Upper lobe of left lung (tissue), 6 donors: ENCODE results near the gene ANKRD63. TPM values are rescaled to one million over a fixed set of nuclear protein-coding genes. Genes with fewer than 3 reads are reported as not detected.

Source experiments
- ATAC-seq, 2 donors: fragments of 200-7000 bp; cut with Tn5 transposase; one replicate each; pipeline ENCODE4 v1.9.1; 2022; ENCODE audit warnings: mild to moderate bottlenecking in 2 of 2, moderate library complexity in 2 of 2; ENCODE audit not compliant: low FRiP score in 2 of 2
- DNase-seq, 2 donors: peaks; one replicate each; pipeline ENCODE4 v3.0.0-alpha.2; 2019 to 2020
- H3K27ac ChIP-seq, 4 donors: fragments of 200-600 bp; sonication (generic); one replicate each; pipeline ENCODE4 v1.5.1; 2016 to 2019
- H3K27me3 ChIP-seq, 4 donors: fragments of 200-600 bp; sonication (generic); one replicate each; pipeline ENCODE4 v1.5.1; 2017 to 2019
- H3K36me3 ChIP-seq, 4 donors: fragments of 200-600 bp; sonication (generic); one replicate each; pipeline ENCODE4 v1.5.1; 2016 to 2019
- H3K4me1 ChIP-seq, 4 donors: fragments of 200-600 bp; sonication (generic); one replicate each; pipeline ENCODE4 v1.5.1; 2018 to 2019
- H3K4me3 ChIP-seq, 4 donors: fragments of 200-600 bp; sonication (generic); one replicate each; pipeline ENCODE4 v1.5.1; 2017 to 2019; ENCODE audit warnings: mild to moderate bottlenecking in 2 of 4, moderate library complexity in 1 of 4
- H3K9me3 ChIP-seq, 4 donors: fragments of 200-600 bp; sonication (generic); one replicate each; pipeline ENCODE4 v1.5.1; 2018 to 2019
- CTCF ChIP-seq, 6 experiments: fragments of 450-650 bp in 4 of 6; fragments of 200-600 bp in 2 of 6; sonication (generic) in 2 of 6; IDR thresholded peaks; one replicate each; pipeline ENCODE4 v1.5.1; 2016 to 2019; ENCODE audit warnings: antibody characterized with exemption in 6 of 6
- EP300 ChIP-seq, 4 donors: sonication (generic); formaldehyde crosslinking; IDR thresholded peaks; one replicate each; pipeline ENCODE4 v1.5.1; 2017; ENCODE audit warnings: antibody characterized with exemption in 4 of 4, control low read depth in 2 of 4
- POLR2A ChIP-seq, 4 donors: fragments of 450-650 bp; IDR thresholded peaks; one replicate each; pipeline ENCODE4 v1.5.1; 2016 to 2017; ENCODE audit warnings: antibody characterized with exemption in 4 of 4, mild to moderate bottlenecking in 2 of 4
- POLR2AphosphoS5 ChIP-seq, 2 donors: sonication (generic); formaldehyde crosslinking; IDR thresholded peaks; one replicate each; pipeline ENCODE4 v1.5.1; 2017; ENCODE audit warnings: antibody characterized with exemption in 2 of 2
- WGBS, 2 donors: methylation state at CpG; one replicate each; pipeline ENCODE4 v1.1.5; 2017 to 2018; 5-methylcytosine and 5-hydroxymethylcytosine counted together
- total RNA-seq, 6 donors: library from RNA; depleted of rRNA in 4 of 6; stranded (reverse); fragments of >200 nt in 4 of 6; gene quantifications; one replicate each; pipeline versions ENCODE4 v1.1.0 to v1.2.1, GENCODE V29; 2016 to 2021
- donor health status: DM: no; HTN: no; CAD: no; lungs with moderate emphysema.
- donor health status: DM: no; HTN: yes; CAD: no; lungs with severe emphysema.

The ANKRD63 gene
- total RNA-seq, 6 donors from 2014 or later, result 5.2 TPM; not detected in 5

- peak in 1 of 2 donors; percentile 23 for ATAC-seq
These were observed 24.0 kb upstream of the ANKRD63 start for GRCh38 chr15:40306908-40307307.

GRCh38 chr15:40306371-40306770, 23.5 kb upstream of the ANKRD63 start:
- Histone ChIP-seq H3K27me3 (no peaks in the 10 kb centered on the region), H3K36me3 (peaks cover 0 to 3% (median 1%) of the 10 kb centered on the region in 4 donors), H3K27ac (peak overlapping the region; percentile 71 to 90 (median 88)), H3K4me1 (peaks cover 12 to 24% (median 19%) of the 10 kb centered on the region in 4 donors), H3K9me3 (no peaks in the 10 kb centered on the region), H3K4me3 (peak overlapping the region in 3 of 4 donors; percentile 32 to 55 (median 44))
- DNase-seq, result peak in 1 of 2 donors; percentile 63
- 81 to 83% methylated on average over 3 to 5 of the region's 5 CpGs for WGBS, 2 donors
- TF ChIP-seq POLR2A (IDR thresholded peaks at IDR 0.05), result no peak
- no peak for TF ChIP-seq EP300 (IDR thresholded peaks at IDR 0.05)
- no peak for TF ChIP-seq CTCF (IDR thresholded peaks at IDR 0.05)
- ATAC-seq, result peak in 1 of 2 donors; percentile 48

More at GRCh38 chr15:40306908-40307307, 24.0 kb upstream of the ANKRD63 start:
- H3K4me3 ChIP-seq, result peak overlapping the region in 3 of 4 donors; percentile 32 to 55 (median 44)
- DNase-seq, result no peak
- peak overlapping the region; percentile 71 to 90 (median 88) for H3K27ac ChIP-seq
- H3K27me3 ChIP-seq, result no peaks in the 10 kb centered on the region
- H3K4me1 ChIP-seq, result peaks cover 12 to 24% (median 19%) of the 10 kb centered on the region in 4 donors
- WGBS, 2 donors, result 63 to 69% methylated on average over 6 to 7 of the region's 7 CpGs
- no peaks in the 10 kb centered on the region for H3K9me3 ChIP-seq
- peaks cover 0 to 3% (median 0%) of the 10 kb centered on the region in 4 donors for H3K36me3 ChIP-seq
- TF ChIP-seq POLR2AphosphoS5 (IDR thresholded peaks at IDR 0.05), result no peak
- TF ChIP-seq EP300 (IDR thresholded peaks at IDR 0.05), result no peak
- TF ChIP-seq CTCF (IDR thresholded peaks at IDR 0.05), result no peak
- no peak for TF ChIP-seq POLR2A (IDR thresholded peaks at IDR 0.05)

GRCh38 chr15:40305281-40305680, 22.4 kb upstream of the ANKRD63 start:
- Histone ChIP-seq H3K9me3 (no peaks in the 10 kb centered on the region), H3K27me3 (no peaks in the 10 kb centered on the region), H3K4me3 (no peak overlapping the region), H3K36me3 (peaks cover 0 to 3% (median 1%) of the 10 kb centered on the region in 4 donors), H3K4me1 (peaks cover 12 to 24% (median 19%) of the 10 kb centered on the region in 4 donors), H3K27ac (no peak overlapping the region)
- WGBS, 2 donors, result 95 to 98% methylated on average over 4 of the region's 4 CpGs
- no peak for ATAC-seq
- DNase-seq, result no peak
- TF ChIP-seq CTCF (IDR thresholded peaks at IDR 0.05), result no peak
- TF ChIP-seq POLR2AphosphoS5 (IDR thresholded peaks at IDR 0.05), result no peak
- no peak for TF ChIP-seq POLR2A (IDR thresholded peaks at IDR 0.05)
- TF ChIP-seq EP300 (IDR thresholded peaks at IDR 0.05), result no peak

GRCh38 chr15:40303576-40303975, 20.7 kb upstream of the ANKRD63 start:
- H3K4me3 ChIP-seq, result no peak overlapping the region
- no peak overlapping the region for H3K27ac ChIP-seq
- ATAC-seq, result no peak
- peaks cover 0 to 6% (median 1%) of the 10 kb centered on the region in 4 donors for H3K36me3 ChIP-seq
- H3K9me3 ChIP-seq, result no peaks in the 10 kb centered on the region
- WGBS, 2 donors, result 88 to 93% methylated on average over 2 of the region's 2 CpGs
- no peaks in the 10 kb centered on the region for H3K27me3 ChIP-seq
- H3K4me1 ChIP-seq, result peaks cover 0 to 12% (median 9%) of the 10 kb centered on the region in 4 donors
- TF ChIP-seq POLR2AphosphoS5 (IDR thresholded peaks at IDR 0.05), result no peak
- no peak for TF ChIP-seq EP300 (IDR thresholded peaks at IDR 0.05)
- TF ChIP-seq POLR2A (IDR thresholded peaks at IDR 0.05), result no peak
- no peak for TF ChIP-seq CTCF (IDR thresholded peaks at IDR 0.05)
- no peak for DNase-seq

GRCh38 chr15:40302981-40303380, 20.1 kb upstream of the ANKRD63 start:
- ATAC-seq (no peak), DNase-seq (no peak)
- Histone ChIP-seq H3K27me3 (no peaks in the 10 kb centered on the region), H3K4me1 (peaks cover 0 to 6% (median 6%) of the 10 kb centered on the region in 4 donors), H3K27ac (no peak overlapping the region), H3K4me3 (no peak overlapping the region), H3K9me3 (no peaks in the 10 kb centered on the region), H3K36me3 (peaks cover 0 to 10% (median 1%) of the 10 kb centered on the region in 4 donors)
- 76 to 82% methylated on average over 5 to 9 of the region's 11 CpGs for WGBS, 2 donors
- no peak for TF ChIP-seq POLR2A (IDR thresholded peaks at IDR 0.05)
- no peak for TF ChIP-seq POLR2AphosphoS5 (IDR thresholded peaks at IDR 0.05)
- no peak for TF ChIP-seq EP300 (IDR thresholded peaks at IDR 0.05)
- no peak for TF ChIP-seq CTCF (IDR thresholded peaks at IDR 0.05)
